Frontal cortex (tissue), 4 donors: Measurements from ENCODE around the gene OR2AT4. TPM values are rescaled to one million over a fixed set of nuclear protein-coding genes. Genes with fewer than 3 reads are reported as not detected.
"Not testable (repeated sequence)": the region's sequence is repeated elsewhere in the genome, so short reads cannot be mapped to it uniquely, and the experiment has no call there.

ENCODE experiments used
- DNase-seq, 2 donors: peaks; one replicate each; pipeline ENCODE4 v3.0.0; 2012; ENCODE audit warnings: low spot score in 2 of 2
- FAIRE-seq: peaks from 2 replicates; lab custom pipeline; 2012; peaks lifted over from hg19 to GRCh38; lab: Jason Lieb, UNC
- total RNA-seq: library from RNA; depleted of rRNA; stranded (reverse); fragments of >200 nt; gene quantifications from one replicate; pipeline ENCODE4 v1.2.3, GENCODE V29; 2014
- donor health status: control.
- donor health status: control.
- donor health status: control.

The OR2AT4 gene
- total RNA-seq, result not detected

DNA sequence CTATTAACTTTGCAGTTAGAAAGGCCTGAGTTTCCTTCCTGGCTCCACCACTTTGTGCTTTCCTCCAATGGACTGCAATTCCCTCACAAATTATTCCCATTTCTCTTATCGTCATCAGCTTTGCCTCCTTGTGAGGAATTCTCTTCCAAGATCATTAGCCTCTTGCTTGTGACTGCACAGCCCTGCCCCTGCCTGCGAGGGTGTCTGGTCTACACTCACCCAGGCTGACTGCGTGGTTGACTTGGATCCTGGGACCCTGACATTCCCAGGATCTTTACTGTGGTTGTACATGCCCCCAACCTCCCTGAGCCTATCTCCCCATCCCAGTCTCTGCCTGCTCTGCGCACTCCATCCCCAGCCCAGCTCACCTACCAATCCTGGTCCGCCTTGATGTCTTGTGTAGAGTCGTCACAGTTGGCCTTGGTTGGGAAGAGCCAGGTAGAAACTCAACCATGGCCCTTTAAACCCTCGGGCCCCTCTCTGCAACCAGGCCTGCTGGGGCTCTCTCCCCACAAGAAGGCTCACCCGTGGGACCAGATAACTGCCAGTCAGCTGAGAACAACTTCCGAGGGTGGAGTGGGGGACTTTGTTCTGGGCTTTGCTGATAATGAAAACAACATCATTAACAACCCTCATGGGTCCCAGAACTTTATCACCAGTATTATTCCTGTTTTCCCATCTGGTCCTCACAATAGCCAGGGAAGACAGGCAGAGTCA lies at the start of gene OR2AT4:
OR2AT4 (minus strand) TSS at position 421 of the 717 bp plus-strand sequence.
- FAIRE-seq (no peak), DNase-seq (no peak)

DNA sequence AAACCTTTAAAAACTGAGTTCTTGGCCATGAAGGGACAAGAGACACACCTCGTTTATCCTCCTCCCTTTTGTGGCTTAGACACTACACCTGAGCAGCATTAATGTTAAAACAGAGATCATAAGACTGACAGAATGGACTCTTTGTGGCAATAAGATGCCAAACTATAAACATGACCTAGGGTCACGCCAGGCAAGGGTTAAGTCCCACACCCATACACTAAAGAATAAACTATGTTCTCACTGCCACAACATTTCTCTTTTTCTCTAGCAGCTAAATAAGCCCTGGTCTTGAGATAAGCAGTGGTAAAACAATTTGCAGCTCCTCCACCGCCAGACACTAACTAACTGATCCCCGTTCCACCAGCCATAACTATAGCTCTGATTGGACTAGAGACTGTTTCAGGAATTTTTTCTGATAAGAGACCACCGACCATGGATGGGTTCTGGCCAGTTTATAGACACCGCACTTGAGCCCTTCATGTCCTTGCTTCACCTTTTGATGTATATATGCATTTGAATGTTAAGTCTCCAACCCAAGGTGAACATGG lies 49.4 kb upstream of the OR2AT4 start:
- no peak for FAIRE-seq
- DNase-seq, result no peak

DNA sequence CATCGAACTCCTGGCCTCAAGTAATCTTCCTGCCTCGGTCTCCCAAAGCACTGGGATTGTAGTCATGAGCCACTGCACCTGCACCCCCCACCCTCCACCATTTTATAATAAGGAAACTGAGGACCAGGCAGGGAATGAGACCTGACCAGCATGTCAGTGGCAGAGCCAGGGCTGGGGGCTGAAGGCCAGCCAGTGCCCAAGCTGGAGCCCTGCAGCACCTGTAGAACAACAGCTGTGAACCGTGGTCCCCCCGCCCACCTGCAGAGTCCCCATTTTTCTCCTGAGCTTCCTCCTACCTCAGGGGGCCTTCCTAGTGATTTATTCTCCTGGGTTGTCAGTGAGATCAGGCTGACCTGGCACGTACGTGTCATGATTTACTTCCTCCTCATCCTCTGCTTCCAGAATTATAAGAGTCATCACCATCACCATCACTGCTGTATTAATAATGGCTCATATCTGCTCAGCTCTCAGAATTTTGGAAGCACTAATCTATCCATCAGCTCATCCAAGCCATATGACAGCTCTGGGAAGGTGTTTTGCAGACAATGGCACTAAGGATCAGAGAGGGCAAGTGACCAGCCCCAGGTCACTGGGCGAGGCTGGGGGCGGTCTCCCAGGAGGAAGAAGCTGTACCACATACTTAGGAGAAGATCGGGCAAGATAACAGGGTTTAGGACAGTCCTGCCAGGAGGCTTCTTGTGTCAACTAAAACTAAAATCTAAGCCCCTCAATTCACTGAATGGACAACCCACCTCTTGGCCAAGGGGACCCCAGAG lies 48.7 kb upstream of the OR2AT4 start:
- FAIRE-seq (no peak), DNase-seq (no peak)

DNA sequence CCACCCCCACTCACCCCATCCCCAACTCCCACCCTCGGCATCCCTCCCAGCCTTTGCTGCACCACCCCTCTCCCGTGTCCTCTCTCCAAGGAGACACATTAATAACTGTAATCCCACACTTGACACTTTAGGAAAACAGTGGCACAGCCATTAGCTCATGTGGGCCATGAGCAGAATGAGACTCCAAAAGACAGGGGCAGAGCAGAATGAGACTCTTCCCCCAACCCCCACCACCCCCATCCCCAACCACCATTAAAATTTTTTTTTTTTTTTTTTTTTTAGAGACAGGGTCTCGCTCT lies 48.0 kb upstream of the OR2AT4 start:
- FAIRE-seq (no peak), DNase-seq (no peak)

DNA sequence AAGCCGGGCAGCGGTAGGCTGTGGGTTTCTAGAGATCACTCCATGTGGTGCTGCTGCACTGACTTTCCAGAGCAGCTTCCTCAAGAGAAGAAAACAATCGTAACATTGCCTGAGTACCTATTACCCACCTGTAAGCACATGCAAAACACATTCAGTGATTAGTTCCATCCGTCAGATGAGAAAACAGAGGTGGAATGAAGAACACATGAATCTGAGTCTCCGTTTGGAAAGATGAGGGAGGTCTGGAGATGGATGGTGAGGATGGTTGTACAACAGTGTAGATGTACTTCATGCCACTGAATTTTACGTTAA lies 46.7 kb upstream of the OR2AT4 start:
- DNase-seq, result no peak
- no peak for FAIRE-seq

DNA sequence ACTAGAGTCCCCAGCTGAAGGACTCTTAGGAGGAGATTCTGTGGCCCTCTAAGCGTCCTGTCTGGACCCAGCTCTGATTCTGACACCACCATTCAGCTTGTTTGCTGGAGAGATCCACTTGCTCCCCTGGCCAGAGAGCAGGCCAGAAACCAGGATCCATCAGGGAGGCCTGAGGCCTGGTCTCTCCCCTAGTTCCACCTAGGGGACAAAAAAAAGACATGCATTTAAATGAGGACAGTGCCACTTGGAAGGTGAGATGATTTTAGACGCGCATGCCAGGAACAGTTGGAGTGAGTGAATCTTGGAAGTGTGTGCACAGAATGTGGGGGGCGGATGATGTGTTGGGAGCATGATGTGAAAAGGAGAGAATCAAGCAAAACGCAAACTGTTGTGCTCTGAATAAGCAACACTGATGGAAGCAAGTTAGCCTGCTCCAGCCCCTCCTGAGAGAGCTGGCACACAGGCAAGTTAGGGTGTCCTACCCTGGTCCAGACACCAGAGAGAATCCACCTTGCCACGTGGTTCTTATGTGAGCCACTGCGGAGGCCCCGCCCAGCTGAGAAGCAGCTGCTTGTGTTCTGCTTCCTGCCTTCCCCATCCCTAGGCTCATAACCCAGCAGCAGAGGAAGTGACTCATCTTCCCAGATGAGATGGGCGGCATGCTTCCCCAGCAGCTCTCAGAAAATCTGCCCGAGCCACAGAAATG lies 46.2 kb upstream of the OR2AT4 start:
- peak; percentile 20 to 77 for DNase-seq
- FAIRE-seq, result no peak

DNA sequence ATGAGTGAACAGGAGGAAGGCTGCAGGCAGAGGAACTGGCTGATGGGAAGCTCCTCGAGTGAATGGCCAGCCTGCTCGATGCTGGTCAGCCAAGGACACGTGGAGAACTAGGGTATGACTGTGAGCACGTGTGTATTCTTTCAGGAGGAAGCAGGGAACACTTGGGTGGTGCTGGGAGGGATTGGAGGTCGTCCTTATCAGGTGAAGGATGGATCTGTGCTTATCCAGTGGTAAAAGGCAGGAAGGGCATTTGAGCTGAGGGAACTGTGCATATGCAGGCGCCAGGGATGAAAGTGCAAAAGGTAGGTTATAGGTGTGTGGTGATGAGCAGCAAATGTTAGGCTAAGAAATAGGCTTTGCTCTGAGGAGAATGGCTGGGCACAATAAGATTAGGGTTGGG lies 44.5 kb upstream of the OR2AT4 start:
- FAIRE-seq (no peak), DNase-seq (no peak)

DNA sequence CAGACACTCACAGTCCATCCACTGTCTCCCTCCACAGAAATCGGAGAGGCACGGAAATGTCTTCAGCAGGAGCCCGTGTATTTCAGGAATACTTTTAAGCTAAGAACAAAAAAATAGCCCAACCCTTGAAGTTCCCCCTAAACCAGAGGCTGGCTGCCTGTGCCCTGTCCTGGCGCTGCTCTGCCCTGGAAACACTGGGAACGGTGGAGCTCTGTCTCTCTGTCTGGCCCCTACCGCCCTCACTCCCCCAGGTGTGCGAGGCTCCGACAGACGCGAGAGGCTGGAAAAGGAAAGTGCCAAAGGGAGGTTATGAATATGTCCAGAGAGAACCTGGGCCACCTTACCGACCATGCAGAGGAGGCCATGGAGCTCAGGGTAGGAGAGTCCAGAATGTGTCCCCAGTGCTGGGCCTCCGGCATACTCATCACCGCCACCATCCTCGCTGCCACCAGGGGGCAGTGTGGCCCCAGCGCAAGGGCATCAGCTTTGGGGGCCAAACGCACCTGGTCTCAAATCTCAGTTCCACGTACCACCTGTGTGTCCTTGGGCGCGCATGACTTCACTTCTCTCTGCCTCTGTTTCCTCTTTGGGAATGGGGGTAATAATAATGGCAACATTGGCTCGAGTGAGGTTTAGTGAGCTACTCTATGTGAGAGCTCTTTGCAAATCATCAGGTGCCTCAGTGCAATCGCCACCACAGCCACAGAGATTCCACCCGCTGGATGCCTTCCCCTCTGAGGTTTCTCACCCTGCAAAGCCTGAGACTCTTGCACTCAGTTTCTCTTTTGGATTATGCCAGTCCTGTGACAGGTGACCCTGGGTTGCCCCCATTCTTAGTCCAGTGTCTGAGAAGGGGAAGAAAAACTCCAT lies 43.8 kb upstream of the OR2AT4 start:
- DNase-seq (peak; percentile 15 to 56), FAIRE-seq (no peak)

DNA sequence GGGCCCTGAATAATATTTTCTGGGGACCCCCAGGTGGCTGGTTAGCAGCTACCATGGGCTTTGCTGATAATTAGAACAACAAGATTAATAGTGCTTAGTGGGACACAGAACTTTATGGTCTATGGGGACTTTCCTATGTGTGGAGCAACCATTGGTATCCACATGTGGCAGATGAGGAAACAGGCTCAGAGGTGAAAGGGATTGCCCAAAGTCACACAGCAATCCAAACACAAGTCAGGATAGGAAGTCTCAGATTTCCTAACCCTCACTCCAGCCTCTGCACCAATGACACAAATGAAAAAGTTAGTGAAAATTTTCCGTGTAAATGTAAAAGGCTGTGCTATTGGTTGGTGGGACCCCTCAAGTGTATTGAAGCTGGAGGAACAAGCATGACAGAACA lies 39.0 kb upstream of the OR2AT4 start:
- FAIRE-seq (no peak), DNase-seq (no peak)

DNA sequence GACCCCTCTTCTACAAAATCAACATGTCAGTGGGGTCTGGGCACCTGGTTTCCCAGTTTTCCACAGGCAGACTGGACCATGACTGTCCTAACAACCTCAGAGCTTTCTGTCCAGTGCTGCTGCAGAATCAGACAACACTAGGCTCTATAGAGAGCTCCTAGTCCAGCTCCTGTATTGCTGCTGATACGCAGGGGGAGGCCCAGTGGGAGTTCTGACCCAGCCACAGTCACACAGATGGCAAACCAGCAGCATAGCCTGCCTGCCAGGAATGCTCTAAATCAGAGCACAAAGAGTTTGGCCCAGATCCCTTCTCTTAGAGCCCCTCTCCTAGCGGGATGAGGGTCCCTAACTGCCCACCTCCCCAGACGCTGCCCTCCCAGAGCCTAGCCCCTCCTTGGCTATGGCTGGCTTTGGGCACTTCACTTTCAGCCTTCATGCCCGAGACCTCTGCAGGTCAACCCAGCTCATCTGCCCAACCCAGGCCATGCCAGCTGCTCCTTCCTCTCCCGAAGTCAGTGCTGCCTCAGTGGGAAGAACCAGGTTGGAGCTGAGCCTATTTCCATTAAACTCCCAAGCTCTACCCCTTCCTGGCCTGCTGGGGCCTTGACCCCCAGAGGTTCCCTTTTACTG lies 38.5 kb upstream of the OR2AT4 start:
- FAIRE-seq (no peak), DNase-seq (no peak)

DNA sequence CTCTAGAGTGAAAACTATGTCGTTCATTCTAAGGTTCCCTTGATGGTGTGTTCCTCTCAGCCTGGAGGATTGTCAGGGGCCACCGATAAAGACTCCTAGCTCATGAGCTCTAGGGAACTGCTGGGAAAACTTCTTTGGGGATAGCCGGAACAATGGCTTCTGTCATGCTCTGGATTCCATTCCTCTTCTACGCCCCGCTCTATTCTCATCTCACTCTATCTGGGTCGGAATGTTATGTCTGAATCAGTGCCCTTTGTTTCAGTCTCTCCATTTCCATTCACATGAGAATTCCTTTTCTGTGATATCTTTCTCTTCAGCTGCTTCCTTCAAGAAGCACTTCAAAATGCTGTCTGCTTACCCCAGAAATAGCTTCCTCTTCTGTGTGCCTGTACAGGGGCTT lies 37.3 kb upstream of the OR2AT4 start:
- DNase-seq (no peak), FAIRE-seq (no peak)

DNA sequence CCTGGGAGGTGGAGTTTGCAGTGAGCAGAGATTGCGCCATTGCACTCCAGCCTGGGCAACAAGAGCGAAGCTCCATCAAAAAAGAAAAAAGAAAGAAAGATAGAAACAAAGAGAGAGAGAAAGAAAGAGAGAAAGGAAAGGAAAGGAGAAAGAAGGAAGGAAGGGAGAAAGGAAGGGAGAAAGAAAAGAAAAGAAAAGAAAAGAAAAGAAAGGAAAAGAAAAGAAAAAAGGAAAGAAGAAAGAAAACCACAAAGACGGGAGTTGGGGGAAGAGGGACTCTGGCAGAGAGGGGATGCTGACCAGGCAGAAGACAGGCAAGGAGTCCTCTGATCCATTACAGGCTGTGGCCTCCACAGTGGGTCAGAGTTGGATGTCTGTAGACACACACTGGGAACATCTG lies 35.4 kb upstream of the OR2AT4 start:
- DNase-seq, result no peak
- no peak for FAIRE-seq

DNA sequence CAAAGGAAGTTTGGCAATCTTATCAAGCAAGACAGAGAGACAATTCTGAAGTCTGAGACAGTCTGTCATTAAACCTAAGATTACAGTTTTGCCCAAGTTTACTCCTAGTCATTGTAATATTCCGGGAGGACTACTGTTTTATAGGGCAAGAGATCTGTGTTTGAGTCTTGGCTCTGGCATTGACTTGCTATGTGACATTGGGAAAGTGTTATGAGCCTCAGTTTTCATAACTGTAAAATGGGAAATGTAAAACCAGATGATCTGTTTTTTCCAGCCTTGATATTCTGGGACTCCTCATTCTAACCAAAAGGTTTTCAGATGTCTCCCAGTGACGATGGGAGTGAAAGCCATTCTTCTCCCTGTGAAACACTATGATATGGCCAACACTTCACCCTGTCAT lies 29.9 kb upstream of the OR2AT4 start:
- DNase-seq, result no peak
- no peak for FAIRE-seq

DNA sequence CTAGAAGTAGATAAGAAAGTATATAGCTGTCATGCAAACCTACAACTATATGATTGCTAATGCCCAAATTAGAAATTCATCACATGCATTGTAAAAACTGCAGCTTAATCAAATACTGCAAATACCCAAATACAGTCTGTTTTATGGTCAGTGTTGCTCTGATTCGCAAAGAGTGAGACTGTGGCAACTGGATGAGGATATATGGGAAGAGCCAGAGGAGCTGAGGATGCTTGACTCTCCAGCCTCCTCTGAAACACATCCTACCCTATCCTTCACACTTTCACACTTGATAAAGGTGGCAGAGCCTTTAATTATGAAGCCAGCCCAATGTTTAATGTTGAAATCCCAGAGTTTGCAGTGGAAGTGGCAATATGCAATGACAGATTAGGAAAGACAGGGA lies 21.9 kb upstream of the OR2AT4 start:
- DNase-seq (no peak), FAIRE-seq (no peak)

DNA sequence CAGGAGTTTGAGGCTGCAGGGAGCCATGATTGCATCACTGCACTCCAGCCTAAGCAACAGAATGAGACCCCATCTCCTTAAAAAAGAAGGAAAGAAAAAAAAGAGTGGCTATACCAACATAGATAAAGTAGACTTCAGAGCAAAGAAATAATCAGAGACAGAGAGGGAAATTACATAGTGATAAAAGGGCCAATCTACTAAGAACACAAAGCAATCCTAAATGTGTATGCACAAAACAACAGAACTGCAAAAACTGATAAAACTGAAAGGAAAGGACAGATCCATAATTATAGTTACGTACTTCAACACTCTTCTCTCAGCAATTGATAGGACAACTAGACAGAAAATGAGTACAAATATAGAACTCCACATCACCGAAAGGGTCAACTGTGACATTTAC lies 17.8 kb upstream of the OR2AT4 start:
- DNase-seq (no peak), FAIRE-seq (no peak)

DNA sequence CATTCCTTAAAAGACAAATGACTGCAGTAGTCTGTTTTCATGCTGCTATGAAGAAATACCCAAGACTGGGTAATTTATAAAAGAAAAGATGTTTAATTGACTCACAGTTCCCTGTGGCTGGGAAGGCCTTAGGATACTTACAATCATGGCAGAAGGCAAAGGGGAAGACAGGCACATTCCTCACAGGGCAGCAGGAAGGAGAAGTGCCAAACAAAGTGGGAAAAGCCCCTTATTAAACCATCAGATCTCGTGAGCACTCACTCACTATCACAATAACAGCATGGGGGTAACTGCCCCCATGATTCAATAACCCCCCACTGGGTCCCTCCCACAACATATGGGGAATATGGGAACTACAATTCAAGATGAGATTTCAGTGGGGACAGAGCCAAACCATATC lies 16.4 kb upstream of the OR2AT4 start:
- FAIRE-seq (no peak), DNase-seq (no peak)

DNA sequence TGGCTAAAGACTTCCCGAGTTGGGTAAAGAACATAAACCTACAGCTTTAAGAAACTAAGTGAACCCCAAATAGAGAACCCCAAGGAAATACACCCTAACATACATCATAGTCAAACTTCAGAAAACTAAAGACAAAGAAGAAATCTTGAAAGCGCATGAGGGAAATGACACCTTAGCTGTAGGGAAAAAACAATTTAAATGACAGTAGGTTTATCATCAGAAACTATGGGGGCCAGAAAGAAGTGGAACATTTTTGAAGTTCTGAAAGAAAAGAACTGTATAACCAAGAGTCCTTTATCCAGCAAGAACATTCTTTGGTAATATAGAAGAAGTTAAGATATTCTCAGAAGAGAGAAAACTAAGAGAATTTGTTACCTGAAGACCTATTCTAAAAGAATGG lies 15.5 kb upstream of the OR2AT4 start:
- DNase-seq (no peak), FAIRE-seq (no peak)

DNA sequence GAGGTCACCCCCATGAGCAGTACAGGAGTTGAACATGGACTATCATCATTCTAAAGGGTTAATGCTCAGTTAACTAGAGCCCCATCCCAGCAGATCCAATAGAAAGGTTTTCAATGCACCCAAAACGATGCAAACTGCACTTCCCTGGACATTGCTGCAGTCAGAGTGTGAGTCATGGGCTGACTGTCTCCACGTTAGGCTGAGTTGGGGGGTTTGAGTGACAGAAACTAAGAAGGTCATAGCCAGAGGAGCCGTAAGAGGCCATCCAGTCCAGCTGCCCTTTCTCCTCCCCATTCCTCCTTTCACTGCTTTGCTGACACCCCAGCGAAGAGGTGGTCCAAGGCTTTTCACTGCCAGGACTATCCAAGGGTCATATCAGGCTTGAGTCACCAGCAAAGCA lies 10.5 kb upstream of the OR2AT4 start:
- FAIRE-seq, result no peak
- DNase-seq, result no peak

DNA sequence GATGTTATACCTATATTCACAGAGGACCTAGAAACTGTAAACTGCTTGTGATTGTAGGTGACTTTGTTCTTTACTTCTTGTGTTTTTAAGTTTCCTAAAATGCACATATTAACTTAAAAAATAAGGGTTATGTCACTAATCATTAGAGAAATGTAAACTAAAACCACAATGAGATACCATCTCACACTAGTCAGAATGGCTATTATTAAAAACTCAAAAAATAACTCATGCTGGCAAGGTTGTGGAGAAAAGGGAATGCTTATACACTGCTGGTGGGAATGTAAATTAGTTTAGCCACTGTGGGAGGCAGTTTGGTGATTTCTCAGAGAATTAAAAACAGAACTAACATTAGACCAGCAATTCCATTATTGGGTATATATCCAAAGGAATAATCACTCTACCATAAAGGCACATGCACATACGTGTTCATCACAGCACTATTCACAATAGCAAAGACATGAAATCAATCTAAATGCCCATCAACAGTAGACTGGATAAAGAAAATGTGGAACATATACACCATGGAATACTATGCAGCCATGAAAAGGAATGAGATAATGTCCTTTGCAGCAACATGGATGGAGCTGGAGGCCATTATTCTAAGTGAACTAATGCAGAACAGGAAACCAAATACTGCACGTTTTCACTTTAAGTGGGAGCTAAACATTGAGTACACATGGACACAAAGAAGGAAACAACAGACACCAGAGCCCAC lies 9.4 kb upstream of the OR2AT4 start:
- FAIRE-seq, DNase-seq: not testable (repeated sequence)
